T-cell (primary cell): ENCODE data around the gene ADGRE2. TPM values are rescaled to one million over a fixed set of nuclear protein-coding genes. Genes with fewer than 3 reads are reported as not detected.
"Not testable (repeated sequence)": the region's sequence is repeated elsewhere in the genome, so short reads cannot be mapped to it uniquely, and the experiment has no call there.

Experiments
- ATAC-seq, 4 experiments: fragments of 200-7000 bp in 3 of 4; fragments of 150-1000 bp in 1 of 4; cut with Tn5 transposase; replicated peaks in 1 of 4; 1 replicate in 3 of 4; 2 replicates in 1 of 4; pipeline ENCODE4 v1.10.0; 2021; ENCODE audit warnings: moderate library complexity in 3 of 4, mild to moderate bottlenecking in 2 of 4, moderate number of reproducible peaks in 1 of 4
- CTCF ChIA-PET, 2 donors: fragments of 300-600 bp; sonication (Branson Sonifier 250); formaldehyde crosslinking; loops; one replicate each; lab custom pipeline; 2022; ENCODE audit warnings: antibody characterized with exemption in 2 of 2; lab: Charles Lee
- POLR2A ChIA-PET, 2 donors: fragments of 300-600 bp; sonication (Branson Sonifier 250); formaldehyde crosslinking; loops; one replicate each; lab custom pipeline; 2022; ENCODE audit warnings: antibody characterized with exemption in 2 of 2; lab: Charles Lee
- DNase-seq, 35 experiments: peaks; one replicate each; pipeline versions ENCODE4 v3.0.0 to v3.0.0-alpha.2; 2013 to 2023
- H3K27ac ChIP-seq: one replicate; pipeline ENCODE4 v1.5.1; 2013; ENCODE audit warnings: low read length
- H3K27me3 ChIP-seq, 2 experiments: replicated peaks in 1 of 2; 1 replicate in 1 of 2; 2 replicates in 1 of 2; pipeline versions ENCODE4 v1.6.1 to v1.7.0; 2013; ENCODE audit warnings: low read length in 1 of 2, mixed read lengths in 1 of 2; ENCODE audit not compliant: control insufficient read depth in 2 of 2, insufficient read depth in 2 of 2; ENCODE audit errors: extremely low read depth in 1 of 2
- H3K36me3 ChIP-seq, 2 donors: 1 replicate in 1 of 2; 2 replicates in 1 of 2; pipeline versions ENCODE4 v1.6.1 to v1.7.0; 2013; ENCODE audit warnings: low read length in 1 of 2; ENCODE audit not compliant: control insufficient read depth in 2 of 2, insufficient read depth in 1 of 2; ENCODE audit errors: extremely low read depth in 1 of 2
- H3K4me1 ChIP-seq, 2 experiments: 1 replicate in 1 of 2; 2 replicates in 1 of 2; pipeline versions ENCODE4 v1.6.1 to v1.7.0; 2013; ENCODE audit warnings: low read length in 2 of 2, mixed read lengths in 1 of 2; ENCODE audit not compliant: insufficient read depth in 2 of 2, control insufficient read depth in 1 of 2; ENCODE audit errors: extremely low read depth in 1 of 2
- H3K4me3 ChIP-seq, 2 donors: 1 replicate in 1 of 2; 2 replicates in 1 of 2; pipeline versions ENCODE4 v1.5.1 to v1.7.0; 2013; ENCODE audit warnings: mild to moderate bottlenecking in 2 of 2, low read length in 1 of 2, moderate library complexity in 1 of 2; ENCODE audit not compliant: control insufficient read depth in 1 of 2; ENCODE audit errors: extremely low read depth in 1 of 2
- H3K9me3 ChIP-seq: 2 replicates; pipeline ENCODE4 v1.7.0; 2013
- H3K27ac Mint-ChIP-seq, 2 donors: one replicate each; pipeline ENCODE4 v1.8.0; 2020 to 2021; ENCODE audit warnings: mild to moderate bottlenecking in 2 of 2, mixed read lengths in 2 of 2
- H3K27me3 Mint-ChIP-seq, 2 donors: one replicate each; pipeline ENCODE4 v1.8.0; 2021 to 2022; ENCODE audit warnings: mixed read lengths in 2 of 2
- H3K36me3 Mint-ChIP-seq: one replicate; pipeline ENCODE4 v1.8.0; 2021; ENCODE audit warnings: mixed read lengths
- H3K4me1 Mint-ChIP-seq, 3 donors: one replicate each; pipeline ENCODE4 v1.8.0; 2020 to 2022; ENCODE audit warnings: mixed read lengths in 3 of 3, mild to moderate bottlenecking in 1 of 3
- H3K4me3 Mint-ChIP-seq, 3 donors: one replicate each; pipeline ENCODE4 v1.8.0; 2020 to 2022; ENCODE audit warnings: mild to moderate bottlenecking in 3 of 3, mixed read lengths in 3 of 3, moderate library complexity in 3 of 3
- H3K9me3 Mint-ChIP-seq, 3 donors: one replicate each; pipeline ENCODE4 v1.8.0; 2020 to 2022; ENCODE audit warnings: mixed read lengths in 3 of 3
- WGBS: methylation state at CpG from one replicate; pipeline ENCODE4 v1.1.5; 2013; ENCODE audit warnings: missing lambda C conversion rate; ENCODE audit not compliant: insufficient coverage; 5-methylcytosine and 5-hydroxymethylcytosine counted together
- total RNA-seq, 35 experiments: library from RNA in 6 of 35; stranded (reverse) in 6 of 35; fragments of 120-200 nt in 1 of 35; gene quantifications; one replicate each; pipeline versions ENCODE4 v1.2.1 to v1.2.4 and lab custom pipeline; 2013 to 2026

ADGRE2 gene
- total RNA-seq, 5 donors from 2014 or later (not counting 1 experiment from before 2014, with no cell fraction given), result 0.62 to 5.4 (median 0.82) TPM

- H3K9me3 Mint-ChIP-seq, result no peaks in the 10 kb centered on the region
- ChIA-PET POLR2A (interaction anchor here in 1 of 2 donors (0.5 kb wide), 1 partner anchor 56 kb away, joined by 4 read pairs; no protein-coding TSS in a partner anchor), CTCF (interaction anchor here in 1 of 2 donors (0.7 kb wide), 1 partner anchor 1495 kb away, joined by 4 read pairs; no protein-coding TSS in a partner anchor)
- 35% methylated on average over 7 of the region's 18 CpGs for WGBS
- H3K4me3 Mint-ChIP-seq, result no peak overlapping the region
- Histone ChIP-seq H3K27ac (no peak overlapping the region), H3K4me1 (peaks cover 0 to 20% of the 10 kb centered on the region in 2 experiments), H3K9me3 (no peaks in the 10 kb centered on the region), H3K36me3 (no peaks in the 10 kb centered on the region), H3K27me3 (peaks cover 0 to 37% of the 10 kb centered on the region in 2 experiments), H3K4me3 (no peak overlapping the region)
- H3K36me3 Mint-ChIP-seq, result no peaks in the 10 kb centered on the region
- DNase-seq (peak in 9 of 35 experiments; percentile 5 to 43 (median 14)), ATAC-seq (no peak)
- H3K4me1 Mint-ChIP-seq, result peaks cover 16 to 28% (median 19%) of the 10 kb centered on the region in 3 donors
- peaks cover 10 to 19% of the 10 kb centered on the region in 2 donors for H3K27me3 Mint-ChIP-seq
- no peak overlapping the region for H3K27ac Mint-ChIP-seq
These were observed 8.1 kb upstream of the ADGRE2 start for GRCh38 chr19:14786421-14786851.

DNA sequence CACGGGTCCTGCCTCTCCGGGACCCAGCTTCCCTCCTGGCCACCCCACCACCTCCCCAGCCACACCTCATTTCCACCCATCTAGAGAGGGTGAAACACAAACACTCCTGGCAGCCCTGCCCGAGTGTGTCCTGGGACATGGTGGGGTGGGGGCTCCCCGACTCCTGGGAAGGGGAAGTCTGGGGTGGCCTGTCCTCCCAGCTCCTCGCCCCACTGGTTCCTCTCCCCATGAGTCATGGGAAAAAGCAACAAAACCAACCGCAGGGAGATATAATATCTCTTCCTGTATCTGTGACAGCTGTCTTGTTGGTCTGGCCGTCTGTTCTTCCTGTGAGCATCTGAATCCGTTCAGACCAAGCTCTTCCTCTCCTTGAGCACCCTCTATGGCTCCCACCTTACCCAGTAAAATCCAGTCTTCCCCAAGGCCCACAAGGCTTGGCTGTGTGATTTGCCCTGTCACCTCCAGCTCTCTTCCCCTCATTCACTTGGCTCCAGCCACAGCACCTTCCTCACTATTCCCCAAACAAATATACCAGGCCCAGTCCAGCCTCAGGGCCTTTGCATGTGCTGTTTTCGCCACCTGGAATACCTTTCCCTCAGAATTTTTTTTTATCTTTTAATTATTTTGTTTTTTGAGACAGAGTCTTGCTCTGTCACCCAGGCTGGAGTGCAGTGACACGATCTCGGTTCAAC is 6.9 kb upstream of the ADGRE2 start:
- POLR2A ChIA-PET, H3K9me3 ChIP-seq, H3K36me3 ChIP-seq, H3K4me3 ChIP-seq, H3K27ac ChIP-seq, H3K36me3 Mint-ChIP-seq, H3K9me3 Mint-ChIP-seq, H3K4me3 Mint-ChIP-seq: not testable (repeated sequence)
- CTCF ChIA-PET, result interaction anchor here in 1 of 2 donors (0.6 kb wide), 1 partner anchor 9 kb away, joined by 5 read pairs; no protein-coding TSS in a partner anchor
- H3K27ac Mint-ChIP-seq, result peak overlapping the region in 1 of 2 donors; percentile 55
- ATAC-seq (peak in 2 of 4 experiments; percentile 14 to 31), DNase-seq (peak in 4 of 35 experiments; percentile 8 to 49 (median 18))
- peaks cover 16 to 28% (median 19%) of the 10 kb centered on the region in 3 donors for H3K4me1 Mint-ChIP-seq
- peaks cover 0 to 20% of the 10 kb centered on the region in 2 experiments for H3K4me1 ChIP-seq
- H3K27me3 Mint-ChIP-seq, result peaks cover 10 to 24% of the 10 kb centered on the region in 2 donors
- 12% methylated on average over 3 of the region's 11 CpGs for WGBS
- peaks cover 0 to 40% of the 10 kb centered on the region in 2 experiments for H3K27me3 ChIP-seq

GRCh38 chr19:14784730-14785101 is 6.4 kb upstream of the ADGRE2 start:
- peak in 7 of 35 experiments; percentile 8 to 51 (median 19) for DNase-seq
- ATAC-seq, H3K4me3 ChIP-seq, POLR2A ChIA-PET, H3K9me3 ChIP-seq, H3K27ac Mint-ChIP-seq, H3K4me3 Mint-ChIP-seq, H3K27ac ChIP-seq, H3K36me3 Mint-ChIP-seq, H3K36me3 ChIP-seq, H3K9me3 Mint-ChIP-seq: not testable (repeated sequence)
- peaks cover 0 to 20% of the 10 kb centered on the region in 2 experiments for H3K4me1 ChIP-seq
- peaks cover 10 to 24% of the 10 kb centered on the region in 2 donors for H3K27me3 Mint-ChIP-seq
- peaks cover 16 to 28% (median 19%) of the 10 kb centered on the region in 3 donors for H3K4me1 Mint-ChIP-seq
- CTCF ChIA-PET, result interaction anchor here in 1 of 2 donors (0.6 kb wide), 1 partner anchor 9 kb away, joined by 5 read pairs; no protein-coding TSS in a partner anchor
- H3K27me3 ChIP-seq, result peaks cover 0 to 41% of the 10 kb centered on the region in 2 experiments
- 0% methylated on average over 1 of the region's 10 CpGs for WGBS

DNA sequence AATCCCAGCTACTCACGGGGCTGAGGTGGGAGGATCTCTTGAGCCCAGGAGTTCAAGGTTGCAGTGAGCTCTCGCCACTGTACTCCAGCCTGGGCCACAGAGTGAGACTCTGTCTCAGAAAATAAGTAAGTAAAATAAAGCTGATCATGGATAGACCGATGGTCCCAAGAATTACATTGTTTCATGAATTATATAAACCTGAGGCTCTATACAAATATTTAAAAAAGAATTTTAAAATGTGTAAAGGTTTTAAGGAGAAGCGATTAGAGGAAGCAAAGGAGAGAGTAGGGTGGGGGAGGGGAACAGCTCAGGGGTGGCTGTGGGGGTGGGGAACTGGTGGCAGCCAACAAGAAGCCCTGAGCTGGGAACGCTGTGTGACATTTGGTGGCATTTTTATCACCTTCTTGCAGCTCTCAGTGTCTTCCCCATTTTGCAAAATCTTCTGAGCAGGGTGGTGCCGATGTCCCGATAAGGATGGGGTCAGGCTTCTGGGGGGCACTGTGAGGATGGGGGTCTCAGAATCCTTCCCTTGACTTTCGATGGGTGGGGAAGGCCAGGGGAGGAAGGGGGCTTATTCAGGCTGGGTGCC is 5.1 kb upstream of the ADGRE2 start:
- Mint-ChIP-seq H3K27me3 (peaks cover 16 to 34% of the 10 kb centered on the region in 2 donors), H3K4me1 (peaks cover 16 to 28% (median 19%) of the 10 kb centered on the region in 3 donors)
- H3K27me3 ChIP-seq, result peaks cover 0 to 46% of the 10 kb centered on the region in 2 experiments
- H3K9me3 ChIP-seq, H3K36me3 Mint-ChIP-seq, CTCF ChIA-PET, H3K9me3 Mint-ChIP-seq, H3K4me3 ChIP-seq, H3K4me3 Mint-ChIP-seq, H3K36me3 ChIP-seq, POLR2A ChIA-PET, ATAC-seq, H3K27ac ChIP-seq, H3K27ac Mint-ChIP-seq, DNase-seq: not testable (repeated sequence)
- WGBS, result 40% methylated on average over 1 of the region's 8 CpGs
- H3K4me1 ChIP-seq, result peaks cover 0 to 20% of the 10 kb centered on the region in 2 experiments

DNA sequence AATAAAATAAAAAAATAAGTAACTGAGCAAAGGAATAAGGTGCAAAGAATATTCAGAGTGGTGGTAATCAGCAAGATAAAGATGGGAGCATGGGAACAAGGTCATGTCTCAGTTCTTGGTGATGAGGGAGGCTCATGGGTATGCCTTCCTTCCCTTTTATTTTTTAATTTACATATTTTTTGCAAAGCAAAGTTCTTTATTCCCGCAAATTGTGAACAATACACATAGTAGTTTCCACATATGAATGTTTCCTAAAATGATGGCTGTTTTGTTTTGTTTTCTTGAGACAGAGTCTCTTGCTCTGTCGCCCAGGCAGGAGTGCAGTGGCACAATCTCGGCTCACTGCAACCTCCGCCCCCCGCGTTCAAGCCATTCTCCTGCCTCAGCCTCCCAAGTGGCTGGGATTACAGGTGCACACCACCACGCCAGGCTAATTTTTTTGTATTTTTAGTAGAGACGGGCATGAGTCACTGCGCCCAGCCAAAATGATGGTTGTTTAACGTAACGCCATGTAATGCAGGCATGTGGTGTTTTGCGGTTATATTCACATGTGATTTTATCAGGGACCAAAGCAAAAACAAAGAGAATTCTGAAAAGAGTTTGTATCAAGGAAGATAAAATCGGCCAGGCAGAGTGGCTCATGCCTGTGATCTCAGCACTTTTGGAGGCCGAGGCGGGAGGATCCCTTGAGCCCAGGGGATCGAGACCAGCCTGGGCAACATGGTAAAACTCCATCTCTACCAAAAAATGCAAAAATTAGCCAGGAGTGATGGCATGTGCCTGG is 4.5 kb upstream of the ADGRE2 start:
- H3K9me3 Mint-ChIP-seq, result no peaks in the 10 kb centered on the region
- H3K27ac Mint-ChIP-seq, result no peak overlapping the region
- CTCF ChIA-PET, result no interaction called here
- H3K27me3 Mint-ChIP-seq, result peaks cover 19 to 40% of the 10 kb centered on the region in 2 donors
- no peak overlapping the region for H3K27ac ChIP-seq
- no peaks in the 10 kb centered on the region for H3K36me3 ChIP-seq
- POLR2A ChIA-PET, result no interaction called here
- DNase-seq (no peak), ATAC-seq (no peak)
- H3K36me3 Mint-ChIP-seq, result no peaks in the 10 kb centered on the region
- H3K4me3 ChIP-seq, result no peak overlapping the region
- H3K4me3 Mint-ChIP-seq, result no peak overlapping the region
- H3K27me3 ChIP-seq, result peaks cover 0 to 51% of the 10 kb centered on the region in 2 experiments
- 86% methylated on average over 11 of the region's 16 CpGs for WGBS
- no peaks in the 10 kb centered on the region for H3K9me3 ChIP-seq
- peaks cover 0 to 20% of the 10 kb centered on the region in 2 experiments for H3K4me1 ChIP-seq
- H3K4me1 Mint-ChIP-seq, result peaks cover 16 to 22% (median 19%) of the 10 kb centered on the region in 3 donors
